Measurements from ENCODE around the gene SMURF2.

DNA sequence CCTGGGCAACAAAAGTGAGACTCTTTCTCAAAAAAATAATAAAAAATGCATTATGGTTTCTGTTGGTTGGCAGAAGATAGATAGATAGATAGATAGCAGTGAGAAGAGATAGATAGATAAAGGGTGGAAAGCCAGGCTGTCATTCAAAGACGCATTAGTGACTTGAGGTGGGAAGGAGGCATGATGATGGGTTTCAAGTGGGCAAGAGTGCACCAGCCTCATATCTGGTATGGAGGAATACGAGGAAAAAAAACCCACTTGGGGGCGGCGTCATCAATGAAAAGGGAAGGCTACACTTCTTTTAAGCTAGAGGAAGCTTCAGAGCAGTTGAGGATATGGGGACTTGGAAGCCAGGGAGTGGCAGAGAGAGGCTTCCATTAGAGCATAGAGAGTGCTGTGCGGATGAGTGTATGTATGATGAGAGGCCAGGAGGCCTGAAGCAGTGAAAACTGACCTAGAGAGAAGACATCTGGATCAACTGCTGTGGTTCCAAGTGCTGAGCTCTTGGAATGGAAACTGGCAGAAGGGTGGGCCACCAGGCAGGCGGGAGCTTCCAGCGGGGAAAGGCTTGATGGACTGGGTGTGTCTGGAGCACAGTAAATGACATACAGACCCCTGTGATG, 123.5 kb downstream of the SMURF2 start:
- TF ChIP-seq CTCF (IDR thresholded peaks at IDR 0.05): no peak
- no peak for TF ChIP-seq GABPB1 (CRISPR knock-in tag; IDR thresholded peaks at IDR 0.05)

Measured in WTC11 (cell line).